Measurements from ENCODE around the gene SEPTIN2.
"Not testable (repeated sequence)": the region's sequence is repeated elsewhere in the genome, so short reads cannot be mapped to it uniquely, and the experiment has no call there.

SEPTIN2 gene

GRCh38 chr2:241309684-241310117 lies 6.0 kb upstream of the SEPTIN2 start:
- Mint-ChIP-seq H3K27me3 (no peaks in the 10 kb centered on the region), H3K4me3 (peak overlapping the region; percentile 23), H3K9me3 (no peaks in the 10 kb centered on the region), H3K36me3 (ENCODE audit: insufficient read depth) (peaks cover 12% of the 10 kb centered on the region), H3K4me1 (peaks cover 60% of the 10 kb centered on the region), H3K27ac (ENCODE audit: low read depth) (peak overlapping the region; percentile 94)
- ATAC-seq (replicated peaks; ENCODE audit: extremely low read depth, poor library complexity, severe bottlenecking) (peak; percentile 96), DNase-seq (ENCODE audit: low spot score in 2 of 2) (peak; percentile 30 to 56)

DNA sequence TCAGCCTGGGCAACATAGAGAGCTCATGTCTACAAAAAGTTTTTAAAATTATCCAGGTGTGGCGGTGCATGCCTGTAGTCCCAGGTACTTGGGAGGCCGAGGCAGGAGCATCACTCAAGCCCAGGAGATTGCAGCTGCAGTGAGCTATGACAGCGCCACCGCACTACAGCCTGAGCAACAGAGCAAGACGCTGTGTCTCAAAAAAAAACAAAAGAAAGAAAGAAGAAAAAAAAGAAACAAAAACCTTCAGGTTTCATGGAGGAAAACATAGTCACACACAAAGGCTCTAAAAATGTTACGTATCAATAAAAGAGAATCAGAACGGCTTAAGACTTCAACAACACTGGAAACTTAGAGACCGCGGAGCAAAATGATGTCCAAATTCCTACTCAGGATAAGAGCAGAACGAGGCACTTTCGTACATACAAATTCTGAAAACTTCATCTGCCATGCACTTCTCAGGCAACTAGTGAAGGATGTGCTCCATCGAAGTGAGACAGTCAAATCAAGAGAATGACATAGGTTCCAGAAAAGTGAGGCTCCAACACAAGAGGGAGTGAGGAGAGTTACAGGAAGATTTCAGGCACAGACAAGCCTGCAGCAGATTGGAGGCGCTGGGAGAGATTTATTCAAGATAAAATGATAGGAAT lies 4.7 kb upstream of the SEPTIN2 start:
- H3K27me3 Mint-ChIP-seq: no peaks in the 10 kb centered on the region
- H3K36me3 Mint-ChIP-seq (ENCODE audit: insufficient read depth): peaks cover 17% of the 10 kb centered on the region
- H3K9me3 Mint-ChIP-seq: no peaks in the 10 kb centered on the region
- ATAC-seq (replicated peaks; ENCODE audit: extremely low read depth, poor library complexity, severe bottlenecking): no peak
- H3K27ac Mint-ChIP-seq (ENCODE audit: low read depth): peak overlapping the region; percentile 94
- peaks cover 55% of the 10 kb centered on the region for H3K4me1 Mint-ChIP-seq
- H3K4me3 Mint-ChIP-seq: no peak overlapping the region
- no peak for DNase-seq (ENCODE audit: low spot score in 2 of 2)

GRCh38 chr2:241312082-241312481 lies 3.6 kb upstream of the SEPTIN2 start:
- peaks cover 65% of the 10 kb centered on the region for H3K4me1 Mint-ChIP-seq
- H3K4me3 Mint-ChIP-seq: no peak overlapping the region
- no peak overlapping the region for H3K27ac Mint-ChIP-seq (ENCODE audit: low read depth)
- ATAC-seq (replicated peaks; ENCODE audit: extremely low read depth, poor library complexity, severe bottlenecking) (no peak), DNase-seq (ENCODE audit: low spot score in 2 of 2) (no peak)
- H3K9me3 Mint-ChIP-seq: no peaks in the 10 kb centered on the region
- H3K27me3 Mint-ChIP-seq: no peaks in the 10 kb centered on the region
- peaks cover 20% of the 10 kb centered on the region for H3K36me3 Mint-ChIP-seq (ENCODE audit: insufficient read depth)

DNA sequence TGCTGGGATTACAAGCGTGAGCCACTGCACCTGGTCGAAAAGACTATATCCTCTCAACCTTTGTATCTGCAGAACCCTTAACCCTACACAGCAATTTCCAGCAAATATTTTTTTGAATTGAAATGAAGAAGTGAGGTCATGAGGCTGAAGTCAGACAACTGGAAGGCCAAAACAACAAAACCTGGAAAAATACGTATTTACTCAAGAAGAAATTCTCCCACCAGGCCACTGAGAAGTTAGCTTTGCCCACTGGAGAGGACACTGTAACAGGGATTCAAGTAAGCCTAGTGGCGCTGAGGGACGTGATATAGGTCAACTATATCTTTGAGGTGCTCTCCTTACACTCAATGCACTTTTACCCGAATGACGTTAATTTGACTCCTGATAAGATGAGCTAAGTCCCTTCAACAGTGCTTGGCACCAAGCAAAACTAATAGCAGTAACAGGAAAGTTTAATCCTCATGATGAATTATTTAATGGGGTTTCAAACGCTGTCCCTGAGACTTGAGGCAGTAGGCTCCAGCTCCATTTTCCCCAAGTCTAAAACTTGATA lies 2.1 kb upstream of the SEPTIN2 start:
- H3K27me3 Mint-ChIP-seq: no peaks in the 10 kb centered on the region
- H3K36me3 Mint-ChIP-seq (ENCODE audit: insufficient read depth): peaks cover 25% of the 10 kb centered on the region
- peaks cover 80% of the 10 kb centered on the region for H3K4me1 Mint-ChIP-seq
- peak overlapping the region; percentile 98 for H3K27ac Mint-ChIP-seq (ENCODE audit: low read depth)
- H3K9me3 Mint-ChIP-seq: no peaks in the 10 kb centered on the region
- ATAC-seq (replicated peaks; ENCODE audit: extremely low read depth, poor library complexity, severe bottlenecking) (no peak), DNase-seq (ENCODE audit: low spot score in 2 of 2) (no peak)
- peak overlapping the region; percentile 99 for H3K4me3 Mint-ChIP-seq

DNA sequence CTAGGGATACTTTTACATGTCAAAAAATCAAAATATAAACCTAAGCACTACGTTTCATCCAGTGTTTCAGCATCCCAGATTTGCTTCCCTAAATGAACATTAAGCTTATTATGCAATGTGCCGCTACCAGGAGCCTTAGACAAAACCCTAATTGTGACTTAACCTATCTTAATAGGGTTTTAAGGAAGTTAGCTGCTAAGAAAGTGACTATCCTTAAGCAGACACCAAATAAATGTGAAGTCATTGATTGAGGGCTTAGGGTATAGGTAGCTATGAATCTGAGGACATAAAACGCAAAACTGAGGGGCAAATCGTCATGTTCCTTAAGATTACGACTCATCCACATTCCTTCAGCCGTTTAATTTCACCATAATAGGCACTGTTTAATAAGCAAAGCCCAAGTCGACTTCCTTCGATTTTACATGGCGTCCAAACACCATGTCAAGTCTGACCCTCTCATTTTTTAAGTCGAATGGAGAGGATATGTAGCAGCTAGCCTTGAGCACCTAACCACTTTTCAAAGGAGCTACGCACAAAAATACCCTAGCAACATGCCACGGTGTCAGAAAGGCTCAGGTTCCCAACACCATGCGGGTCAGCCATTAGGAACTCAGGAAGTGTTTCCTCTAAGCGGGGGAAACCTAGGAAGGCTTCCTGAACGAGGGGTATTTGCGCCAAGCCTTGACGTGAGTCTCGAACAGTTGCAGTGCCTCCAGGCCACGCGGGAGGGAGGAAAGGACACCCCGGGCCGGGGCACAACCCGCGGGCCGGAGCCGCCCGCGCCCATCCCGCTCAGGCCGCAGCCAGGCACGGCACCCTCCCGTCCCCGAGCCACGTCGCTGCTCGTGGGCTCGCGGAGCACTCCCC lies 1.3 kb upstream of the SEPTIN2 start:
- Mint-ChIP-seq H3K36me3 (ENCODE audit: insufficient read depth) (peaks cover 22% of the 10 kb centered on the region), H3K9me3 (no peaks in the 10 kb centered on the region), H3K27me3 (no peaks in the 10 kb centered on the region), H3K4me3 (peak overlapping the region; percentile 99), H3K4me1 (peaks cover 80% of the 10 kb centered on the region), H3K27ac (ENCODE audit: low read depth) (peak overlapping the region; percentile 98)
- DNase-seq (ENCODE audit: low spot score in 2 of 2): no peak
- no peak for ATAC-seq (replicated peaks; ENCODE audit: extremely low read depth, poor library complexity, severe bottlenecking)

GRCh38 chr2:241315093-241315878 lies 439 bp upstream of the SEPTIN2 start, which contains the start of gene HDLBP:
Gene HDLBP, minus strand, starts transcription at chr2:241315672. Its CDS starts 48,803 bp downstream, at chr2:241266869.
- Mint-ChIP-seq H3K9me3 (no peaks in the 10 kb centered on the region), H3K27me3 (no peaks in the 10 kb centered on the region), H3K27ac (ENCODE audit: low read depth) (peak within 1 kb of the TSS; percentile 98), H3K36me3 (ENCODE audit: insufficient read depth) (peaks cover 28% of the 10 kb centered on the region), H3K4me1 (peaks cover 80% of the 10 kb centered on the region), H3K4me3 (peak within 1 kb of the TSS; percentile 99)
- DNase-seq (ENCODE audit: low spot score in 2 of 2) (peak; percentile 100), ATAC-seq (replicated peaks; ENCODE audit: extremely low read depth, poor library complexity, severe bottlenecking) (peak; percentile 74)

DNA sequence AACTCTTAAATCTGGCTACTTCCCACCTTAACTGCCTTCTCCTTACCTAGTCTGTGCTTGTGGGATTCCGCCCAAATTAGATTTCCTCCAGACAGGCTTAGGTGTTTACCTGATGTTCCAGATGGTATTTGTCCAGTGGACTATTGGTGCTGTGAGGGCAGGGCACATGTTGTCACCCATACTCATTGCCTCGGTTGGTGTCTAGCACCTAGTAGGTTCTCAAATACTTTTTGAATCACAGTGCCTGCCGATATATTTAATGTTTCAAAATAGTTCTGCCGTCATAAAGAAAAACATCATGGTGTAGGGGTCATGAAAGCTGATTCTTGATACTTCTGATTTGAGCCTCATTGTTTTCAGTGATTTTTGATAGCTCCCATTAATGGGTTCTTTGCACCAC lies 1.1 kb downstream of the SEPTIN2 start:
- ATAC-seq (replicated peaks; ENCODE audit: extremely low read depth, poor library complexity, severe bottlenecking) (no peak), DNase-seq (ENCODE audit: low spot score in 2 of 2) (no peak)
- Mint-ChIP-seq H3K36me3 (ENCODE audit: insufficient read depth) (peaks cover 30% of the 10 kb centered on the region), H3K4me3 (peak overlapping the region; percentile 99), H3K27me3 (no peaks in the 10 kb centered on the region), H3K9me3 (no peaks in the 10 kb centered on the region), H3K4me1 (peaks cover 80% of the 10 kb centered on the region), H3K27ac (ENCODE audit: low read depth) (peak overlapping the region; percentile 98)

DNA sequence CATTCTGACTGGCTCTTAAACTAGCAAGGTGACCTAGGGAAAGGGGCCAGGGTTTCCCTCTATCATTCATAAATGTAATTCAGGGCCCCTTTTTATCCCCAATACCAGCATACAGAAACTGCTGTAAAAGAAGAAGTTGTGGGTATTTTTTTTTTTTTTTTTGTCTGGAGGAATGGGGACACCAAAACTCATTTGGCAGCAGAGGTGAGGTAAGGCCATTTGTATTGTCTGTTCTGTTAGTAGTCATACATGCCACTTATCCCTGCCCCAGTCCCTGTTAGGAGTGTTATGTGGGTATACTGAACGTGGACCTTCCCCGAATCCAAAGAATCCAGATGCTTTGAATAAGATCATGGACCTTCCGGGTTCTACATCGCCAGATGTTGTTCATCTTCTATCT lies 1.7 kb downstream of the SEPTIN2 start:
- Mint-ChIP-seq H3K27ac (ENCODE audit: low read depth) (peak overlapping the region; percentile 98), H3K36me3 (ENCODE audit: insufficient read depth) (peaks cover 30% of the 10 kb centered on the region), H3K4me1 (peaks cover 80% of the 10 kb centered on the region), H3K27me3 (no peaks in the 10 kb centered on the region), H3K9me3 (no peaks in the 10 kb centered on the region), H3K4me3 (peak overlapping the region; percentile 99)
- DNase-seq (ENCODE audit: low spot score in 2 of 2) (no peak), ATAC-seq (replicated peaks; ENCODE audit: extremely low read depth, poor library complexity, severe bottlenecking) (no peak)

GRCh38 chr2:241318830-241319229 lies 3.1 kb downstream of the SEPTIN2 start:
- H3K27me3 Mint-ChIP-seq; ATAC-seq (replicated peaks; ENCODE audit: extremely low read depth, poor library complexity, severe bottlenecking); DNase-seq (ENCODE audit: low spot score in 2 of 2); H3K9me3 Mint-ChIP-seq: not testable (repeated sequence)
- peaks cover 75% of the 10 kb centered on the region for H3K4me1 Mint-ChIP-seq
- peak overlapping the region; percentile 37 for H3K4me3 Mint-ChIP-seq
- peak overlapping the region; percentile 98 for H3K27ac Mint-ChIP-seq (ENCODE audit: low read depth)
- H3K36me3 Mint-ChIP-seq (ENCODE audit: insufficient read depth): peaks cover 30% of the 10 kb centered on the region

DNA sequence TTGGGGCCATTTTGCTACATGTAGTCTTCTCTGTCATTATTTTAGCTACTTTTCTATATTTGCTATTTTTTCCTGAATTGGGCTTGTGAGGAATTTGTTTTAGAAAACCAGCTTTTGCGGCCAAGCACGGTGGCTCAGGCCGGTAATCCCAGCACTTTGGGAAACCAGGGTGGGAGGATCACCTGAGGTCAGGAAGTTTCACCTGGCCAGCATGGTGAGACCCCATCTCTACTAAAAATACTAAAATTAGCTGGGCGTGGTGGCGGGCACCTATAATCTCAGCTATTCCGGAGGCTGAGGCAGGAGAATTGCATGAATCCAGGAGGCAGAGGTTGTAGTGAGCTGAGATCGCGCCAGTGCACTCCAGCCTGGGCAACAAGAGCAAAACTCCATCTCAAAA lies 4.7 kb downstream of the SEPTIN2 start:
- H3K27ac Mint-ChIP-seq (ENCODE audit: low read depth): peak overlapping the region; percentile 79
- ATAC-seq (replicated peaks; ENCODE audit: extremely low read depth, poor library complexity, severe bottlenecking) (no peak), DNase-seq (ENCODE audit: low spot score in 2 of 2) (no peak)
- H3K36me3 Mint-ChIP-seq (ENCODE audit: insufficient read depth): peaks cover 34% of the 10 kb centered on the region
- no peaks in the 10 kb centered on the region for H3K9me3 Mint-ChIP-seq
- H3K4me3 Mint-ChIP-seq: peak overlapping the region; percentile 48
- no peaks in the 10 kb centered on the region for H3K27me3 Mint-ChIP-seq
- peaks cover 75% of the 10 kb centered on the region for H3K4me1 Mint-ChIP-seq

DNA sequence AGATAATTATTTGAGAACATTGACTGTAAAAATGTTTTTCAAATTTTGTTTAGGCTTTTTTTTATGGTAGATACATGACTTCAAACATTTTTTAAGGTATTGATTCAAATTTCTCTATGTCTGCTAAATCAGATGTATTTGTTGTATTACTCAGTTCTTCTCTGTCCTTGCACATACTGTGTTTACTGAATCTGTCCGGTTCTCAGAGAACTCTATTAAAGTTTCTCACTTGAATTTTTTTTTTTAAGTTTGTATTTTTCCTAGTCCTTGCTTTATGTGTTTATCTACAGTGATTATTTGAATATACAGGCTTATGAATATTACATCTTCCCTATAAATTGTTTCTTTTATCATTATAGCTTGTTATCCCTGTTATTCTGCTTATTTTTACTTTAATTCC lies 5.3 kb downstream of the SEPTIN2 start:
- Mint-ChIP-seq H3K4me1 (peaks cover 76% of the 10 kb centered on the region), H3K9me3 (no peaks in the 10 kb centered on the region), H3K4me3 (peak overlapping the region; percentile 31), H3K36me3 (ENCODE audit: insufficient read depth) (peaks cover 35% of the 10 kb centered on the region), H3K27me3 (no peaks in the 10 kb centered on the region), H3K27ac (ENCODE audit: low read depth) (peak overlapping the region; percentile 79)
- DNase-seq (ENCODE audit: low spot score in 2 of 2) (no peak), ATAC-seq (replicated peaks; ENCODE audit: extremely low read depth, poor library complexity, severe bottlenecking) (no peak)

GRCh38 chr2:241321886-241322285 lies 6.2 kb downstream of the SEPTIN2 start:
- Mint-ChIP-seq H3K4me3 (no peak overlapping the region), H3K27me3 (no peaks in the 10 kb centered on the region), H3K9me3 (no peaks in the 10 kb centered on the region), H3K27ac (ENCODE audit: low read depth) (no peak overlapping the region), H3K36me3 (ENCODE audit: insufficient read depth) (peaks cover 34% of the 10 kb centered on the region), H3K4me1 (peaks cover 68% of the 10 kb centered on the region)
- DNase-seq (ENCODE audit: low spot score in 2 of 2) (no peak), ATAC-seq (replicated peaks; ENCODE audit: extremely low read depth, poor library complexity, severe bottlenecking) (no peak)
